Esophagus squamous epithelium (tissue), 4 donors: ENCODE results near the gene RBCK1.

ENCODE experiments used
- POLR2A ChIP-seq, 4 donors: fragments of 450-650 bp; IDR thresholded peaks; one replicate each; pipeline ENCODE4 v1.6.1; 2017; ENCODE audit warnings: antibody characterized with exemption in 4 of 4, mild to moderate bottlenecking in 4 of 4, moderate library complexity in 3 of 4
- TF ChIP-seq, protein P1 (sequence below), 6 experiments: fragments of 450-650 bp in 4 of 6; fragments of 200-600 bp in 2 of 6; sonication (generic) in 2 of 6; IDR thresholded peaks; one replicate each; pipeline ENCODE4 v1.5.1; 2016 to 2019; ENCODE audit warnings: antibody characterized with exemption in 6 of 6, mild to moderate bottlenecking in 4 of 6, moderate library complexity in 4 of 6

DNA sequence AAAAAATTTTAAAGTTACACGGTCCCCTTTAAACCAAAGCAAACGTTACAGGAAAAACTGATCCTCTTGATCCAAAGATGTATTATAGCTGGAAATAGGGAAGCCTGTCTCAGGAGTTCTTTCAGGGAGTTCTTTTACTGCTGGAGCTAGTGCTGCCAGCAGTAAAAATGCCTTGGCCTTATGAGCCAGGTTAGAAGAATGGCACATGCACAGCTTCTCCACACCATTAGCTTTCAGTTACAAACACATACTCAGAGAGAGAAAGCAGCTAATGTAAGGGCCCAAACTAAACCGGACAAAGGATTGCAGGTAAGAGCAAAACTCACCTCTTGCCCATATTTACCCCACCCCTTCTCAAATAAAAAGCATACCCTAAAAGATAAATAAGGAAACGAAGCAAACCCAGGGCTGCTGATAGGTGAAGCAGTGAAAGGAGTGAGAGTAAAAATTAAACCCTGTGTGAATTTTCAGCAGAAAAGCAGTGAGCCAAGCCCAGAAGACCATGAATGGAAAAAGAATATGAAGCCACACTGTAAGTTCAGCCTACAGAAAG, 35.2 kb downstream of the RBCK1 start:
- TF ChIP-seq, protein P1, sequence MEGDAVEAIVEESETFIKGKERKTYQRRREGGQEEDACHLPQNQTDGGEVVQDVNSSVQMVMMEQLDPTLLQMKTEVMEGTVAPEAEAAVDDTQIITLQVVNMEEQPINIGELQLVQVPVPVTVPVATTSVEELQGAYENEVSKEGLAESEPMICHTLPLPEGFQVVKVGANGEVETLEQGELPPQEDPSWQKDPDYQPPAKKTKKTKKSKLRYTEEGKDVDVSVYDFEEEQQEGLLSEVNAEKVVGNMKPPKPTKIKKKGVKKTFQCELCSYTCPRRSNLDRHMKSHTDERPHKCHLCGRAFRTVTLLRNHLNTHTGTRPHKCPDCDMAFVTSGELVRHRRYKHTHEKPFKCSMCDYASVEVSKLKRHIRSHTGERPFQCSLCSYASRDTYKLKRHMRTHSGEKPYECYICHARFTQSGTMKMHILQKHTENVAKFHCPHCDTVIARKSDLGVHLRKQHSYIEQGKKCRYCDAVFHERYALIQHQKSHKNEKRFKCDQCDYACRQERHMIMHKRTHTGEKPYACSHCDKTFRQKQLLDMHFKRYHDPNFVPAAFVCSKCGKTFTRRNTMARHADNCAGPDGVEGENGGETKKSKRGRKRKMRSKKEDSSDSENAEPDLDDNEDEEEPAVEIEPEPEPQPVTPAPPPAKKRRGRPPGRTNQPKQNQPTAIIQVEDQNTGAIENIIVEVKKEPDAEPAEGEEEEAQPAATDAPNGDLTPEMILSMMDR (IDR thresholded peaks at IDR 0.05) = no peak
- TF ChIP-seq POLR2A (IDR thresholded peaks at IDR 0.05) = no peak
